Mesodermal cell (in vitro differentiated cells): ENCODE data around the gene SLC1A3.

Experiments used
- H3K27ac ChIP-seq: 2 replicates; pipeline ENCODE4 v1.7.0; 2013; ENCODE audit warnings: mild to moderate bottlenecking, low read depth, low read length, moderate library complexity; ENCODE audit not compliant: severe bottlenecking
- H3K36me3 ChIP-seq: 2 replicates; pipeline ENCODE4 v1.7.1; 2013; ENCODE audit warnings: mild to moderate bottlenecking, low read length, moderate library complexity; ENCODE audit not compliant: control insufficient read depth, insufficient read depth
- H3K4me1 ChIP-seq: one replicate; pipeline ENCODE4 v1.7.1; 2013; ENCODE audit warnings: mild to moderate bottlenecking, low read length; ENCODE audit not compliant: insufficient read depth, control insufficient read depth, poor library complexity, severe bottlenecking
- H3K4me3 ChIP-seq: 2 replicates; pipeline ENCODE4 v1.7.0; 2013; ENCODE audit warnings: low read length, control low read depth, mild to moderate bottlenecking; ENCODE audit not compliant: insufficient read depth, poor library complexity, severe bottlenecking; ENCODE audit errors: extremely low read depth
- H3K9me3 ChIP-seq: 2 replicates; pipeline ENCODE4 v1.7.1; 2013; ENCODE audit warnings: mild to moderate bottlenecking, low read length, moderate library complexity; ENCODE audit not compliant: control insufficient read depth
- WGBS, 2 experiments: methylation state at CpG; one replicate each; pipeline ENCODE4 v1.1.5; 2013; ENCODE audit warnings: missing lambda C conversion rate in 2 of 2; ENCODE audit not compliant: insufficient coverage in 2 of 2; 5-methylcytosine and 5-hydroxymethylcytosine counted together

SLC1A3 gene

GRCh38 chr5:36686881-36687280 lies 80.5 kb downstream of the SLC1A3 start:
- Histone ChIP-seq H3K4me3 (no peak overlapping the region), H3K27ac (no peak overlapping the region), H3K9me3 (no peaks in the 10 kb centered on the region), H3K36me3 (peaks cover 2% of the 10 kb centered on the region), H3K4me1 (peaks cover 6% of the 10 kb centered on the region)
- 86% methylated on average over 1 of the region's 3 CpGs; no CpG with 5 or more reads in 1 of the 2 experiments for WGBS, 2 experiments

- no peak overlapping the region for H3K27ac ChIP-seq
- H3K4me1 ChIP-seq, result peaks cover 11% of the 10 kb centered on the region
- H3K36me3 ChIP-seq, result peaks cover 2% of the 10 kb centered on the region
- WGBS, 2 experiments, result 86 to 100% methylated on average over 1 of the region's 6 CpGs
- no peak overlapping the region for H3K4me3 ChIP-seq
- no peaks in the 10 kb centered on the region for H3K9me3 ChIP-seq
Measured at GRCh38 chr5:36688722-36689121, 82.3 kb downstream of the SLC1A3 start.

- WGBS, 2 experiments, result 75 to 80% methylated on average over 3 to 4 of the region's 5 CpGs
- Histone ChIP-seq H3K4me3 (no peak overlapping the region), H3K9me3 (no peaks in the 10 kb centered on the region), H3K27ac (no peak overlapping the region), H3K36me3 (peaks cover under 1% of the 10 kb centered on the region), H3K4me1 (peaks cover 8% of the 10 kb centered on the region)
Measured at GRCh38 chr5:36689225-36689624, 82.8 kb downstream of the SLC1A3 start.

- 3 to 5% methylated on average over 20 to 47 of the region's 50 CpGs for WGBS, 2 experiments
- Histone ChIP-seq H3K4me1 (peaks cover 8% of the 10 kb centered on the region), H3K9me3 (no peaks in the 10 kb centered on the region), H3K27ac (peak overlapping the region; percentile 57), H3K36me3 (no peaks in the 10 kb centered on the region), H3K4me3 (peak overlapping the region; percentile 45)
Measured at GRCh38 chr5:36690041-36690961, 83.9 kb downstream of the SLC1A3 start.

- H3K27ac ChIP-seq, result no peak overlapping the region
- H3K4me3 ChIP-seq, result no peak overlapping the region
- H3K9me3 ChIP-seq, result no peaks in the 10 kb centered on the region
- H3K36me3 ChIP-seq, result no peaks in the 10 kb centered on the region
- H3K4me1 ChIP-seq, result peaks cover 8% of the 10 kb centered on the region
Measured at GRCh38 chr5:36691226-36691625, 84.8 kb downstream of the SLC1A3 start.

GRCh38 chr5:36691696-36692371 lies 85.4 kb downstream of the SLC1A3 start:
- Histone ChIP-seq H3K27ac (no peak overlapping the region), H3K36me3 (no peaks in the 10 kb centered on the region), H3K9me3 (no peaks in the 10 kb centered on the region), H3K4me1 (peaks cover 8% of the 10 kb centered on the region), H3K4me3 (no peak overlapping the region)
- 83 to 88% methylated on average over 2 to 4 of the region's 5 CpGs for WGBS, 2 experiments

- no peaks in the 10 kb centered on the region for H3K36me3 ChIP-seq
- H3K9me3 ChIP-seq, result no peaks in the 10 kb centered on the region
- WGBS, 2 experiments, result 24 to 25% methylated on average over 40 to 41 of the region's 44 CpGs
- peaks cover 8% of the 10 kb centered on the region for H3K4me1 ChIP-seq
- H3K4me3 ChIP-seq, result peak overlapping the region; percentile 20
- no peak overlapping the region for H3K27ac ChIP-seq
Measured at GRCh38 chr5:36692791-36693763, 86.7 kb downstream of the SLC1A3 start.

GRCh38 chr5:36694351-36694750 lies 87.9 kb downstream of the SLC1A3 start:
- H3K36me3 ChIP-seq, result no peaks in the 10 kb centered on the region
- H3K4me3 ChIP-seq, result no peak overlapping the region
- no peaks in the 10 kb centered on the region for H3K9me3 ChIP-seq
- H3K4me1 ChIP-seq, result peaks cover 8% of the 10 kb centered on the region
- no peak overlapping the region for H3K27ac ChIP-seq
- 83 to 90% methylated on average over 5 of the region's 5 CpGs for WGBS, 2 experiments

- no peaks in the 10 kb centered on the region for H3K9me3 ChIP-seq
- 29 to 38% methylated on average over 1 to 6 of the region's 7 CpGs for WGBS, 2 experiments
- no peak overlapping the region for H3K4me3 ChIP-seq
- H3K27ac ChIP-seq, result no peak overlapping the region
- peaks cover 8% of the 10 kb centered on the region for H3K4me1 ChIP-seq
- no peaks in the 10 kb centered on the region for H3K36me3 ChIP-seq
Measured at GRCh38 chr5:36696059-36696673, 89.8 kb downstream of the SLC1A3 start.

- Histone ChIP-seq H3K27ac (no peak overlapping the region), H3K36me3 (no peaks in the 10 kb centered on the region), H3K9me3 (no peaks in the 10 kb centered on the region), H3K4me3 (no peak overlapping the region), H3K4me1 (no peaks in the 10 kb centered on the region)
- 100% methylated on average over 1 of the region's 2 CpGs; no CpG with 5 or more reads in 1 of the 2 experiments for WGBS, 2 experiments
Measured at GRCh38 chr5:36698031-36698430, 91.6 kb downstream of the SLC1A3 start.
